K562 (cell line): ENCODE data around the gene TSPAN3. TPM values are rescaled to one million over a fixed set of nuclear protein-coding genes. Genes with fewer than 3 reads are reported as not detected.

ENCODE experiments used
- ATAC-seq: fragments of 200-7000 bp; cut with Tn5 transposase; 3 replicates; pipeline ENCODE4 v1.9.1; 2020; ENCODE audit warnings: moderate library complexity
- BruUV-seq: library from RNA; stranded (reverse); fragments of 400-500 nt; replicated peaks from 2 replicates; lab custom pipeline; 2021; lab: Mats Ljungman, UMichigan
- CTCF ChIA-PET: fragments of 300-600 bp; formaldehyde crosslinking; extraction: SDS; loops from one replicate; lab custom pipeline; 2021; ENCODE audit warnings: low intra/inter-chr PET ratio; lab: Yijun Ruan, JAX
- POLR2A ChIA-PET: fragments of 300-600, 350-650 bp; sonication (Branson Sonifier 250); formaldehyde crosslinking; extraction: SDS; loops from one replicate; lab custom pipeline; 2021; ENCODE audit warnings: antibody characterized with exemption, inconsistent platforms; lab: Yijun Ruan, JAX
- DNase-seq, 4 experiments: peaks; one replicate each; pipeline versions ENCODE4 v3.0.0 to v3.0.0-alpha.2; 2011 to 2018; ENCODE audit warnings: low spot score in 3 of 4, mixed read lengths in 3 of 4; ENCODE audit errors: extremely low read depth in 1 of 4
- FAIRE-seq: peaks from 2 replicates; lab custom pipeline; 2011; peaks lifted over from hg19 to GRCh38; lab: Jason Lieb, UNC
- H2AFZ ChIP-seq: 2 replicates; pipeline ENCODE4 v1.6.0; 2011; ENCODE audit warnings: low read depth, low read length, control low read depth, inconsistent platforms
- H3K27ac ChIP-seq: fragments of 200-600 bp; 3 replicates; pipeline ENCODE4 v1.8.0; 2011; ENCODE audit warnings: low read depth, mild to moderate bottlenecking, control low read depth, inconsistent platforms, low read length, moderate library complexity, mixed read lengths; ENCODE audit errors: extremely low read depth
- H3K27me3 ChIP-seq, 2 experiments: fragments of 300-600 bp in 1 of 2; 2 replicates in 1 of 2; 3 replicates in 1 of 2; pipeline versions ENCODE4 v1.6.0 to v1.8.0; 2011; ENCODE audit warnings: inconsistent platforms in 2 of 2, low read length in 2 of 2, mild to moderate bottlenecking in 1 of 2, mixed read lengths in 1 of 2, moderate library complexity in 1 of 2; ENCODE audit not compliant: control insufficient read depth in 2 of 2, insufficient read depth in 2 of 2
- H3K36me3 ChIP-seq: fragments of 300-600 bp; 3 replicates; pipeline ENCODE4 v1.8.0; 2011; ENCODE audit warnings: mild to moderate bottlenecking, low read length, inconsistent platforms; ENCODE audit not compliant: control insufficient read depth, insufficient read depth
- H3K4me1 ChIP-seq, 2 experiments: fragments of 200-600 bp in 1 of 2; replicated peaks in 1 of 2; 2 replicates in 1 of 2; 3 replicates in 1 of 2; pipeline versions ENCODE4 v1.5.1 to v1.8.0; 2011; ENCODE audit warnings: inconsistent platforms in 2 of 2, low read length in 2 of 2, mild to moderate bottlenecking in 1 of 2, mixed read lengths in 1 of 2, moderate library complexity in 1 of 2; ENCODE audit not compliant: control insufficient read depth in 2 of 2, insufficient read depth in 2 of 2
- H3K4me2 ChIP-seq: 2 replicates; pipeline ENCODE4 v1.6.1; 2011; ENCODE audit warnings: low read length, control low read depth, inconsistent platforms, mixed read lengths; ENCODE audit not compliant: insufficient read depth
- H3K4me3 ChIP-seq: fragments of 200-600 bp; sonication (generic), shearing (Covaris generic); 2 replicates; pipeline ENCODE4 v1.5.1; 2016; ENCODE audit warnings: control low read depth, inconsistent platforms
- H3K79me2 ChIP-seq: fragments of 200-600 bp; 3 replicates; pipeline ENCODE4 v1.8.0; 2011; ENCODE audit warnings: low read length, inconsistent platforms; ENCODE audit not compliant: control insufficient read depth, insufficient read depth
- H3K9ac ChIP-seq, 2 experiments: 2 replicates each; pipeline versions ENCODE4 v1.6.0 to v1.6.1; 2011; ENCODE audit warnings: low read depth in 2 of 2, low read length in 2 of 2, control low read depth in 1 of 2, inconsistent platforms in 1 of 2, mild to moderate bottlenecking in 1 of 2, mixed read lengths in 1 of 2; ENCODE audit not compliant: insufficient read depth in 1 of 2
- H3K9me1 ChIP-seq: one replicate; pipeline ENCODE4 v1.6.0; 2011; ENCODE audit warnings: inconsistent platforms, mild to moderate bottlenecking, low read length, moderate library complexity; ENCODE audit not compliant: control insufficient read depth, insufficient read depth
- H3K9me3 ChIP-seq: replicated peaks from 2 replicates; pipeline ENCODE4 v1.5.1; 2011; ENCODE audit warnings: low read depth, low read length, inconsistent platforms; ENCODE audit not compliant: control insufficient read depth, insufficient read depth
- H4K20me1 ChIP-seq: replicated peaks from 2 replicates; pipeline ENCODE4 v1.6.1; 2011; ENCODE audit warnings: low read length, inconsistent platforms, mixed read lengths; ENCODE audit not compliant: control insufficient read depth, insufficient read depth
- HOMEZ ChIP-seq: fragments of 250-450 bp; sonication (Bioruptor Pico); IDR thresholded peaks from 2 replicates; pipeline ENCODE4 v1.4.0; 2020; ENCODE audit warnings: mild to moderate bottlenecking, moderate library complexity
- MBD2 ChIP-seq: sonication (generic); IDR thresholded peaks from 2 replicates; pipeline ENCODE4 v1.6.1; 2016; ENCODE audit warnings: low read depth, borderline replicate concordance
- MXD1 ChIP-seq: fragments of 250-450 bp; sonication (Bioruptor Pico); IDR thresholded peaks from 2 replicates; pipeline ENCODE4 v1.8.0; 2021; ENCODE audit warnings: borderline replicate concordance, mild to moderate bottlenecking, moderate library complexity; ENCODE audit not compliant: poor library complexity, severe bottlenecking
- PHB ChIP-seq: fragments of 250-450 bp; sonication (Bioruptor Pico); IDR thresholded peaks from 2 replicates; pipeline ENCODE4 v1.5.0; 2021
- ZFP1 ChIP-seq: fragments of 450-650 bp; formaldehyde crosslinking; IDR thresholded peaks from 2 replicates; pipeline ENCODE4 v1.4.0; 2020; ENCODE audit warnings: mild to moderate bottlenecking, mixed read lengths
- ZNF395 ChIP-seq: fragments of 200-800 bp; sonication (Bioruptor generic); IDR thresholded peaks from 2 replicates; pipeline ENCODE4 v1.6.1; 2017; ENCODE audit warnings: missing genetic modification characterization, missing compliant biosample characterization
- ZNF695 ChIP-seq: fragments of 450-650 bp; formaldehyde crosslinking; IDR thresholded peaks from 2 replicates; pipeline ENCODE4 v1.4.0; 2020; ENCODE audit warnings: mild to moderate bottlenecking, moderate library complexity
- ZNF764 ChIP-seq: fragments of 250-450 bp; sonication (Bioruptor Pico); IDR thresholded peaks from 2 replicates; pipeline ENCODE4 v1.4.0; 2020; ENCODE audit warnings: low read depth, mild to moderate bottlenecking, moderate library complexity
- ZNF785 ChIP-seq: fragments of 250-450 bp; sonication (Bioruptor Pico); IDR thresholded peaks from 2 replicates; pipeline ENCODE4 v1.4.0; 2020; ENCODE audit warnings: mild to moderate bottlenecking
- ZSCAN32 ChIP-seq: fragments of 450-650 bp; formaldehyde crosslinking; IDR thresholded peaks from 2 replicates; pipeline ENCODE4 v1.4.0; 2020; ENCODE audit warnings: mild to moderate bottlenecking, moderate library complexity
- WGBS: fragments of 100-300 bp; shearing (Covaris generic); methylation state at CpG from one replicate; pipeline ENCODE4 v1.1.6; 2016; ENCODE audit warnings: low coverage, mixed read lengths; ENCODE audit not compliant: insufficient coverage; ENCODE audit errors: missing lambda C conversion rate; 5-methylcytosine and 5-hydroxymethylcytosine counted together
- in situ Hi-C: fragments of 300-500 bp; cut with MboI; formaldehyde crosslinking; loops from 4 replicates; pipeline ENCODE4 v1.15.0; 2018; ENCODE audit warnings: inconsistent platforms, mixed read lengths
- intact Hi-C: fragments of 100-400 bp; cut with micrococcal nuclease; formaldehyde crosslinking; loops from 2 replicates; pipeline ENCODE4 v1.14.2; 2022
- polyA plus RNA-seq, 8 experiments: library from polyadenylated mRNA; depleted of rRNA in 4 of 8; stranded (reverse) in 5 of 8; unstranded in 3 of 8; fragments of >200 nt; fragmentation: Nextera tagmentation in 2 of 8; fragmentation: Illumina TruSeq in 1 of 8; extraction: Ambion mirVana in 2 of 8; extraction: Trizol in 1 of 8; gene quantifications; 2 replicates each; pipeline versions ENCODE4 v1.2.1 to v1.2.3, GENCODE V29; 2011 to 2014; ENCODE audit warnings: inconsistent platforms in 1 of 8, missing spikeins in 1 of 8
- total RNA-seq, 7 experiments: library from RNA; depleted of rRNA in 6 of 7; stranded (reverse); fragments of >200 nt in 6 of 7; fragmentation: Illumina TruSeq in 2 of 7; extraction: Trizol in 2 of 7; gene quantifications; 2 replicates each; pipeline versions ENCODE4 v1.2.1 to v1.2.3, GENCODE V29; 2011 to 2021; ENCODE audit warnings: low replicate concordance in 1 of 7

The TSPAN3 gene
- total and polyA plus RNA-seq, 9 of the 15 experiments (the other 6 are each of a cell fraction or from before 2014, with no cell fraction given) = 14.3 to 144 (median 71.1) TPM

- TF ChIP-seq ZNF395 = no peak
- TF ChIP-seq ZSCAN32 (CRISPR knock-in tag) = no peak
- no peak for TF ChIP-seq PHB (CRISPR knock-in tag)
- TF ChIP-seq MXD1 (CRISPR knock-in tag) = no peak
- no peak; the same call in 1 of the 2 replicates for TF ChIP-seq MBD2
- TF ChIP-seq ZNF695 (CRISPR knock-in tag) = no peak
- no peak for TF ChIP-seq ZFP1 (CRISPR knock-in tag)
- no peak for TF ChIP-seq ZNF764
- no peak for TF ChIP-seq ZNF785 (CRISPR knock-in tag)
- TF ChIP-seq, all 486 proteins: peak for 74
These were observed at the start of gene TSPAN3 (continued) for GRCh38 chr15:77070495-77071304.

GRCh38 chr15:77120576-77120975, 49.7 kb upstream of the TSPAN3 start:
- no peak for ATAC-seq
- Histone ChIP-seq H3K36me3 (no peaks in the 10 kb centered on the region; the same call in 2 of the 3 replicates), H3K9me3 (no peaks in the 10 kb centered on the region), H3K27ac (no peak overlapping the region), H3K27me3 (no peaks in the 10 kb centered on the region), H2AFZ (no peak overlapping the region), H3K4me2 (no peak overlapping the region), H3K4me3 (no peak overlapping the region), H3K9me1 (no peaks in the 10 kb centered on the region), H3K9ac (no peak overlapping the region), H3K4me1 (no peaks in the 10 kb centered on the region), H3K79me2 (no peaks in the 10 kb centered on the region), H4K20me1 (no peaks in the 10 kb centered on the region)
- no peak for FAIRE-seq
- BruUV-seq = no TSS peak
- DNase-seq = no peak
- ChIA-PET POLR2A (interaction anchor here (0.6 kb wide), 1 partner anchor 581 kb away, joined by 3 read pairs; no protein-coding TSS in a partner anchor), CTCF (no interaction called here)
- TF ChIP-seq HOMEZ (CRISPR knock-in tag) (no peak), MBD2 (no peak)
- WGBS = 68% methylated on average over 4 of the region's 4 CpGs
- in situ Hi-C loops = no loop called here
- intact Hi-C loops = no loop called here
